ENCODE results near the gene AKAP6.

Gene AKAP6

DNA sequence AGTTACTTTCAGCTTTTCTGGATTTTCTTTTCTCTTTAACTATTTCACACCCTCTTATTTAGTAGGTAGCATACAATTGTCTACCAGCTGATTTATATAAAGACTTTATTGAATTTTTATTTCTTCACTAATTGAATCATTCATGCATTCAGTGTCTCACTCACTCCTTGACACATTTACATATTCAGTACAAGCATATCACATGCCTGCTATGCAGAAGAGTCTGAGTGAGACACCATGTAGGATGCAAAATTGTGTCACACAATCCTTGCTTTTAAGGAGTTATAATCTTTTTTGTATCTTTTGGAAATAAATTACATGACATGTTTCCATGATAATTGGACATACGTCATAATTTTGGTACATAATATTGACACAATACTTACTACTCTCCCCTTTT, 83.0 kb downstream of the AKAP6 start:
- DNase-seq = no peak

DNA sequence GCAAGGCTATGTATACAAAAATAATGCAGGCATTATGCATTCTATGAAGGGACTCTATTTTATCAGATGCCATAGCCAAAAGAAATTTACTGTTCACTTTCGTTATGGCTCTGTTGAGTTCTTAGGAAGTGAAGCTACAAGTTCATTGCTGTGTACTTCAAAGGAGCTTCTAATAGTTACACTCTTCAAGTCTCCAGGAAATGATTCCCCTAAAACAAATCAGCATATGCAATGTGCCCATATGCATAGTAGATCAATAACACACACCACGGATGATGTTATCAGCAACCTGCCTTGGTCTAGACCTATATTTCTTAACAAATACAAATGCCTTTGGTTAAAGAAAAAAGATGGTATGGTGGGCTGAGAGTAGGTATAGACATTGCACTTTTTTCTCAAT, 83.4 kb downstream of the AKAP6 start:
- DNase-seq = no peak

DNA sequence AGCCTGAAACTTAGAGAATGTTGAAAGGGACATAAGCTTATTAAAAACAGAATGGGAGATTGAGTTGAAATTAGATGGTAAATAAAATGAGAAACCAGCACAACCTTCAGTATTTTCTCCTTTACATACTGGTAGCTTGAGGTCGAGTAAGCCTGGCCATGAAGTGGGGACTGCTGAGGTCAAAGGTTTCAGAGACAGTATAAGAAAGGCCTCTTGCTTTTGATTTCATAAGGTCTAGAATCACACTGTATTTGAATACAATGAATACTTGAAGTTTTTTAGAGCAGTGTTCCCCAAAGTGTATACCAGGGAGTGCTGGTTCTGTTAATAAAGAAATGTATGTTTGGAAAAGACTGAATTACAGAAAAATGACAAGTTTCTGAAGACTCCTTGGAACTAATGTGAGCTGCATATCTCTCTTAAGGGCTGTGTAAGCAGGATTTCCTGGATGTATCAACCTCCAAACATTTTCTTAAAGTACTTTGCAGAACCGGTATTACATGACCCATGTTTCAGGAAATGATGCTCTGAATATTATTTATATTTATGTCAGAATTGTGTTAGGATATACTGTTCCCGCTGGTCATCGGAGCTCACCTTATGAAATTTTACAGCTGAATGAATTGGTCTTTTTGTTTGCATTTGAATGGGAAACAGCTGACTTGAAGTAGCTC, 85.0 kb downstream of the AKAP6 start:
- no peak for DNase-seq

DNA sequence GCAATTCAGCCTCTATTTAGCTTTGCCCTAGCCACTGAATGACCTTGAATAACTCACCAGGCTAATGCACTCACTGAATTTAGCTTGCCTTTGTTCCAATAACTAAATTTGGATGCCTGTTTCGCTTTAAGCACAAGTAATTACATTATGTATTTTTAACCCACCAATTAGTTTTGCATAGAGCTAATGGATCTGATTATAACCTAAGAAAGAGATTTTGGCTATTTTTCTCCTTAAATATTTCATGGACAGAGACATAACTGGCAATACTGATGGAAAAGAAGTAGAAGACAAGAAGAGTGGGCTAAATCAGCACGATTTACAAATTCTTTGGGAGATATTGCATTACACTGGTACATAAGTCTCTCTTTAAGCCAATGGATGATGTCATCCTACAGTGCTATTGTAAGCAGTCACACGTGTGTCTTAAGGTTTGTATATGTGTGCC, 85.7 kb downstream of the AKAP6 start:
- no peak for DNase-seq

DNA sequence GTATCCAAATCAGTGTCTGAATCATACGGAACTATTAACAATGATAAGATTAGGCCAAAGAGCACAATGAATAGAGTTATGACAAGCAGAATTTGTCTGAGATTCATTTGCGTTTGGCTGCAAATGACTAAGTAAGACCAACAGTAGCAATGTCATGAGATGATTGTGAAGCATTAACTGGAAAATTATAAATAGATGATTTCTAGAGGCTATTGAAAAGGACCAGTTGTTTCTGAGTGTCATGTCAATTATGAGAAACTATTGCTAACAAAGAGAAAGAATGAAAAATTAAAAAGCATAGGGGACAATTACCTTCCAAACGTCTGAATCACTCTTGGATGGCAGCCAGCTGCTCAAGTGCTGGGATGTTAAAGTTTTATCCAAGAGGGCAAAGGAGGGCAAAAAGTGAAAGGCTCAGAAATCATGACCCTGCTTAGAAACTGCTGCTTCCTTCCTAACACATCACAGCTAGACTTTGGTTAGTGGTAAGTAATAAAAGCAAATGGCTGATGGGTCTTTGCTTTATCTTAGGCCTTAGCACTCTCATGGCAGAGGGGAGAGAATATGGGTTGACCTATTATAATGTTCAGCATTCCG, 89.0 kb downstream of the AKAP6 start:
- DNase-seq = no peak

DNA sequence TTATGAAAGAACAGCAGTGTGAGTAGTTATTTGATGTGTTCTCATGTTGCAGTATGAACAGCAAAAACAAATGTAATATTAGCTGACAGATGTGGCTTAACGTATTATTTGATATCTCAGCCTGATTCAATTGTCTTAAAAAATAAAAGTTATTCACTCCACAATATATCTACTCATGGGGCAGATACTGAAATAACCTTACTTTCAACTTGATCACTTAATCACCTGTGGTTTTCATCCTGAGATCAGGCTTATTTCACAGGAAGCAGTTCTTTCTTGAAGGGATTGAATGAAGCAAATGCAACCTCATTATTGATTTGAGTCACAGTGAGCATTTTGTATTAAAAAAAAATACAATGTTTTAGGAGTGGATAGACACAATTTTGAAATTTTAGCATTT, 90.3 kb downstream of the AKAP6 start:
- no peak for DNase-seq

DNA sequence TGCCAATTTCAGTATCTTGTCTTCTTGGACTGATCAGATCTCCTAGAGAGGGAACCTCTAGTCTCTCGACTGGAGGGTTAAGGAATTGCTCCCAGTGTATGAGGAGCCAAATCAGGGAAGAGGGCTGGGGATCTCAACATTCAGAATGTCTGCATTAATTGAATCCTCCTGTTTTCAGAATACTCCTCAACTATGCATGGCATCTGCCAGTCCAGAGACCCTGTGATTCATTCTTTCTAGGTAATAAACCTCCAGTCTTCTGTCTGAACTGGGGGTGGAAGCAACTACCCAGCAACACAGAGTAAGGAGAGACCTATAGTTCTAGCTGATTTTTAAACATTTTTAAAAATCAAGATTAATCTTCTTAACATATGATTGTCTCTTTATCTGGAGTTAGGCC, 92.7 kb downstream of the AKAP6 start:
- no peak for DNase-seq

DNA sequence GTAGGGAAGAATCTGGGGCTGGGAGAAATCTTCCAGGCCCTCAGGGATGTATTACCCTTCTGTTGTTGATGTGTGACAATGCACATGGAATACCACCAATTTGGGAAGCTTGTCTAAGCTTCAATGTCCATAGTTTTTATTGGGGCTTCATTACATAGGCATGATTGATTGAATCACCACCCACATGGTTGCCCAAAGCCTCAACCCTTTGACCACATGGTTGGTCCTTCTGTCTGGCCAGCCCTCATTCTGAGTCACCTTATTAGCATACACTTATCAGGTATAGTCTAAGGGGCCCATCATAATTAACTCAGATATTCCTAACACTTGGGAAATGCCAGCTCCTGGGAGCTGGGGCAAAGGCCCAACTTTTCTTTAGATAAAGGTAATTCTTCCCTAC, 93.3 kb downstream of the AKAP6 start:
- DNase-seq = no peak

DNA sequence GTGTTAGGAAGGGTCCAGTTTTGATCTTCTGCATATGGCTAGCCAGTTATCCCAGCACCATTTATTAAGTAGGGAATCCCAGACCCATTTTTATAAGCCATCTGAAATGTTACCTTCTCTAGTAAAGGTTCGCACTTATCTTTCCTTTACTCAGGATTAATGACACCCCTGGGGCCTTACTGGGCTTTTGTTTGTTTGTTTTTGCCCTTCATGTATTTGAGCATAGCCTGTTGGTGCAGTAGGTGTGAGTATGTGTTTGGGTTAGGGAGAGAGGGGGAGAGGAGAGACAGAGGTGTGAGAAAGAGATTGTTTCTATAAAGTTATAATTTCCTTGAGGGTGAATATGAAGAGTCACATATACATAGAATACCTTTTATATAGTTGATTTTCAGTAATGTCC, 96.9 kb downstream of the AKAP6 start:
- DNase-seq = no peak

DNA sequence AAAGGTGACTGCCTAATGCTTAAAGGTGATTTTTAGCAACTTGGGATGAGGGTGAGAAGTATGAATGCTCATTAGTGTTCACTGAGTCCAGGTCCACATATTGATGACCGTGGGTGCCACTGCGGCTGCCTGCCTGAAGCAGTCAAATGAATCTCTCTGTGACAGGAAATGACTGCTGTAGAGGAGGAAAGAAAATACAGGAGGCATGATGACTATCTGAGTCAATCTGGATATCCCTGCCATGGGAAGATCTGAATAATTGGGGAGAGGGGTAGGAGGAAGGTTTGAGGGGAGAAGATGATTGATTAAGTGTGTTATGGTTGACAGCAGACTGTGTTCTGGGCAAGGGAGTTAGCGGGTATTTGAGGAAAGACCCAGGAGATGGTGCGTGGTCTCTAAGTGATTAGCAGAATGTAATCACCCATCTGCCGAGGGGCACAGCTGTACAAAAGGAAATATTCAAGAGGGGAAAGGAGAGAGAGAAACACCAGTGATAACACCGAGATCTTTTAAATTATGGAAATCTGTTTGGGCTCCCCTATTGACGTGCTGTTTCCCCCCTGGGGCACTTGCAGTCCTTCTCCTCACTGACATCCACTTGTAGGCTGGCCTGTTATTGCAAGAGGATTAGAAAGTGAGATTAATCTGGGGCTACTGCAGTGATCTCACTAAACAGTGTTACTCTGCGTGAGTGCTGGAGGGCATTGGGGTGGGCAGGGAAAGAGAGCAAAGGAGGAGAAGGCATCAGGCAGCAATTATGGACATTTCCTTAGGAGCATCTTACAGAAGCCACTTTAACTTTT, 97.7 kb downstream of the AKAP6 start:
- DNase-seq = no peak

DNA sequence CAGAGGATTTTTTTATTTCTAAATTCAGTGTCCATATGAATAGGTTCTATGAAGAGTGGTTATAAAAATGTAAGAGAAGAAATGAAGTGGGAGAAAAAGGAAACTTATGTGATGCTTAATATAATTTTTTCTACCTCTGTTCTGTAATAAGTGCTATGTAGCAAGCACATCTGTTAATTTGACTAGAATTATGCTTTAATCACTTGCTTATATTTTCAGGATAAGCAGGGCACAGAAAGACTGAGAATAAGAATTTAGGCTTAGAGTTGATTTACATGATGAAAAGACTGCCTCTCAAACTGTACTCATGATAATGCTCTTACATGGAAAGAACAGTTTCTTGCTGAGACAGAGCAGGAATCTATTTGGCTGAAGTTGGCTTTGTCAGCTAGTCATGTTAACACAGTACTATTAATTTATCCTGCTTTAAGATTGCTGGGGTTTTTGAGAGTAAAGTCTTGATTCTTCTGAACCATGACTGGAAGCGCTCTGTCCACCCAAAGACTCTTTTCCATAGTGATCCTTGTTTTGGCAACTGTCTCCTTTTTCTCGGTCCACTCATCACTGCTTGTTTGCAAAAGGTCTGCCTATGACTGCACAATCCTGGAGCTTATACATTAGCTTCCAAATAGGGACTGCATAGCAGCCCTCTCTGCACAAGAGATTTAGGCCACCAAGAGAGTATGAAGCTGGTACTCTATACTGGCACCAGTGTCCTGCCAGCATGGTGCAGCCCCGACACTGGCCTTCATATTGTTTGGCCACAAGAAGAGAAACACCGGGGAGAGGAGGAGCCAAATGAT, 98.8 kb downstream of the AKAP6 start:
- DNase-seq = no peak

DNA sequence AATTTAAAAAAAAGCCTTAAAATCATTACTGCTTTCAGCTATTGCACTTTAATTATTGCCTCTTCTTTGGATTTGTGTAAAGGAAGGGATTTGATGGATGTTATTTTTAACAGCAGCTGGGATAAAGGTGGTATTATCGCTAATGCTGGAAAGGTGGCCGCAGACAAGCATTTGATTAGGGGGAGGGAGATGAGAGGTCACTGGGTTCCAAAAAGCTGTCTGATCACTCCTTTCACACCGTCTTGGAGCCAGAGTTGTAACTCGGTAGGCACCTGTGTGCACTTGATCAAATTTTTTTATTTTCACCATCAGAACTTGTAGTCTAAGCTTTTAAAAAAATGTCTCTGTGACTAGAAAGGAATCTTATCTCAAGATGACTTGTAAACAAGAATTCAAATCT, 99.8 kb downstream of the AKAP6 start:
- DNase-seq = no peak

DNA sequence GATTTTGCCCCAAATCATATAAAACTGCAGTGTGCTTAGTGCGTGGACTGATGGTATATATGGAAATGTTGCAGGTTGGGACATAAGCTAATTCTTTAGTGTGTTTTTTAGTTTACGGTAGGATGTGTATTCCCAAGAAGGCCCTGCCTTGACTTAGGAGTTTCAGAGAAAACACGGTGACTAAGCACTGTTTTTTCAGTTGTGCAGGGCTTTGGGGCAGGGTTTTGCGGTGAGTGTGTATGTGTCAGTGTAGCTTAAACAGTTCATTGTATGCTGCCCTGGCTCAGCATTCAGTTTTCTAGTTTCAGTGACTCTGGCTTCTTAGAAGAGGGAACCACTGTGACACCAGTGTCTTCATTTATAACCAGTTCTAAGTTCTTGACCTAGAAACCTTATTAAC, 101.2 kb downstream of the AKAP6 start:
- DNase-seq = no peak

DNA sequence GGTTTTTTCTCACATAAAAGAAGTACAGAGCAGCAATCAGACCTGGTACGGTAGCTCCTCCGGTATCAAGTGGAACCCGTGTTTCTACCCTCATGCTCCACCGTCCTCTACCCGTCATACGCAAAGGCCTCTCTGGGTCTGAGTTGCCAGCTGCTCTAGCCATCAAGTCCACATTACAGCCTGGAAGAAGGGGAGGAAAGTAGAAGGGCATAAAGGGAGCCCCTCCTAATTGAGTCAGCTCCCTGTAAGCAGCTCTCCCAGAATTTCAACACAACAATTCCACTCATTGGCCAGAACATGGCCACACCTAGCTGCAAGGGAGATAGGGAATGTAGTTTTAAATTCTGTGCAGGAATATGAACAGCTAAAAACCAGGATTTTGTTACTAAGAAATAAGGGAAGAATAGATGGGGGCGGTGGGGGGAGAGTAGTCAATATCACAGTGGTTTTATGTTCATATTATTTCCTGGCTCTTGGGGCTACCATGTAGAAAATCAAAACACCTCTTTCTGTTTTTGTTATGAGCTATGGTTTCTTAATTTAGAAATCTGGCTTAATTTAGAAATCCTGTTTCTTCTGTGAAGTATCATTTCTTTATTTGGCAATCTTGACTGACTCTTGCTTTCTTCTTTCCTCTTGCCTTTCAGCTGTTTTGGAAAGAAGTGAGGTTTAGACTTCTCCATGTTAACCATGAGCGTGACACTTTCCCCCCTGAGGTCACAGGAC, 103.9 kb downstream of the AKAP6 start:
- DNase-seq = no peak

DNA sequence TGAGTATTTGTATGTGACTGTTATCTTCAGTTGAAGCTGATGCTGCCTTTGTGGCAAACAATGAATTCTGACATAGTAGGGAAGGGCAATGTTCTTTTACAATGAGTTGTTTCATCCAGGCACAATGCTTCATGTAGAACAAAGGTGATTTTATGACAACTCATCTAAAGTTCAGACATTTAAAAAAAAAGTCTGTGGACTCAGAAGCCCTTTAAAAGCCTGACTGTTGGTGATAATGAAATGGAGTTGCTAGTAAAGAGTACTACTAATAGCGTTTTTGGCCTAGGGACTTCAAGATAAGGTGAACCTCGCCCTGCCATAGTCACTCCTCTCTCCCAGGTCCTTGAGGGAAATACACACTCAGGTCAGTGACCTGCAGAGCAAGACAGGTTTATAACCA, 105.1 kb downstream of the AKAP6 start:
- DNase-seq = no peak

DNA sequence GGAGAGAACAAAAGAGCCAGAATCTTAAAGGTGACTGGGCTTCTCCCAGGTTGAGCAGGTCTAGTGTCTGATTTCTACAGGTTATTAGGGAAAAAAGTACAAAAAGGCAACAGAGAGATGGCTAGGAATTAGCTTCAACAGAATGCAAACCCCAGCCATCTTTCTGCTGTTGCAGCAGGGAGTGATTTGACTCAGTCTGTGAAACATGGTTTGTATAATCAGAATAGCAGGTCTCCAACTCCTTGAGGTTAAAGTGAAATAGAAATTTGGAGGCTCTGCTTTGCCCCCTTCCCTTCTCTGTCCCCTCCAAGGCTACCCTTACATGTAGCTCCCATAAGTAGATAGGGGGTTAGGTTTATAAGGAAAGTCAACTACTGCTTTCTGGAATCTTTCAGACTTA, 105.8 kb downstream of the AKAP6 start:
- DNase-seq = no peak

DNA sequence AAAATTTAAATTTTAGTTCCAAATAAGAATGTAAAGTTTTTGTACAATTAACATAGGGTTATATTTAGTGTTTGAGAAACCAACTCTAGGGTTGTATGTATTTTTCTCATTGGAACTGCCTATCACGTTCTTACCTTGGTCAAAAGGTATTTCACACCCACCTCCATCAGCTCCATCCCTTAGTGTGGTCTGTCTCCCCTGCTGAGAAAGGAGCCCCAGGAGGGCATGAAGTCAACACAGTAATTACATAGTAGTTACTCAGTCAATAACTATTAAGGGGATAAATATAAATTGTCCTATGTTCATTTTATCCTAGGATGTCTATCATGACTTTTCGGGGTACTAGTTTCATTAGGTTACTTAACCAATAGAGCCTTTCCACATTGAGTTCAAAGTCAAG, 106.3 kb downstream of the AKAP6 start:
- no peak for DNase-seq

DNA sequence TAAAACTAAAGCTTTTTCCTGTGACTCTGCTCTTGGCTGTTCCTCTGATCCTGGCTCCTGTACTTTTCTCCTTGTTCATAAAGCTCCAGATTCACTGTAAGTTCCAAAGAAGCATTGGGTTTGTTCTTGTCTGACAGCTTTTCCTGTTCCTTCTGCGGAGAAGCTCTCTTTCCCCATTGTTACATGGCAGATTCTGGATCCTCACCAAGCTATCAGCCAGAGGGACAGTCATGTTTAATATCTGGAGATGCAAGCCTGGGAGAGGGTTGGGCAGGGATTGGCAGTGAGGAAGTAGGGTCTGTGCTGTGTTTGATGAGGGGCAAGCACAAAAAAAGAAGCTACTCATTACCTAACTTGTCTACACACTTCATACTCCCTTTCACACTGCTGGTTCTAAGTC, 107.9 kb downstream of the AKAP6 start:
- DNase-seq = no peak

DNA sequence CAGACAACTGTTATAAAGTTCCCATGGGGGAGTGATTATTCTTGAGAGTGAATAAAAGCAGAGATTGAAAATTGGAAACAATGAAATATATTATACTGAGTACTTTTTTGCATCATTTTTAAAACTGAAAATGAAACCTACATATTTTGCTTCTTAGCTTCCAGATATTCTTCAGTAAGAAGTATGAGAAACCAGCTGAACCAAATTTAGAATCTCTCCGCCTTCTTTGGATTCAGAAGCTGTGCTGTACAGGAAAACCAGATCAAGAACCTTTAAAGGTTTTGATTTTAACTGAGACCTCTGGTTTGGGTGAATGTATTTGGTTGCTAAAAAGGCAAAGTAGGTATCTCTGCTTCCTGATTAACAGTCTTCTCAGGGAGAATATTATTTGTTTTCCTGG, 109.4 kb downstream of the AKAP6 start:
- no peak for DNase-seq

DNA sequence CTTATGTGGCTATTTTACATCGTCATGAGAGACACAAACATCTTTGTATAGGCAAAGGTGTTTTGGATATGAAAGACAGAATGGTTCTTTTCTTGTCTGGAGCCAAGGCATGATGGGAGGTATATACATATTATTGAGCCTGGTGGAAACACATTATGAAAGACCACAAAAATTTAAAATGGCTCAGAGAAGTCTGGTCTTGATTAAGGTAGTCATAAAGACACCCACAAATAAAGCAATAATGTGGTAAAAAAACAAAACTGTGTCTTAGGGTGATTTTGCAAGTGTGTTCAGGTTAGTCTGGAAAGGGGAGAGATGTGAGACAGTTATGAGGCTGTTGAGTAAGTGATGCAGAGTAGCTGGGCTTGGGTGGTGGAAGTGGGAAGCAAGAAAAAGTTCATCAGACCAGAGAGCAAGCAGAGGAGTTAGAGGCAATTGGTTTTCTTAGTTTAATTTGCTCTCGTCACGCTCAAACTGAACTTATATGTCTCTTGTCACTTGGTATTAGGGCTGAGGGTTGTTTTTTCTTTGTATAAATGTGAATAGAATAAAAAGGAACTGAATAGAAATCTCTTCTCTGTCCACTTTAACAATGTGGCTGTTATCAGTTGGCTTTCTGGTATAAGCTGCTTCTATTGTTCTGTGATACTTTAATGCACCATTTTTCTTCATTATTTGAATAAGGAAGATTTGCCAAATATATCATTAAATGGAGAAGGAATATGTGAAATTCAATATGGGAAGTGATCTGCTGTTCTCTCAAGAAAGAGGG, 115.0 kb downstream of the AKAP6 start:
- no peak for DNase-seq

DNA sequence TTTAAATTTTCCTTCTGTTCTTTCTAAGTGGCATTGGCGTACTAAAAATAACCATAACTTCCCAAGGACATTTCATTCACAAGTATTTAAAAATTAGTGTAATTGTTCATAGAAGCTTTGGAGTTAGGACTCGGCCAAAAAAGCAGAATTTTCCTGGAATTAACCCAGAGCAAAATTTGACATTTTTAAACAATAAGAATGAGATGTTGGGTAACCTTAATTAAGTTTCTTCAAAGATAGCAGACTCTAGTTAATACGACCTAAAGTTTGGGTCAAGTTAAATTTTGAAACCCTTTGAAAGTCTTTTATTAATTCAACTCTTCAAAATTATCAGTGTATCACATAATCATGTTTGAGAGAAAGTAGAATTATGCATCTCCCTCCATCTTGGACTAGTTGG, 118.3 kb downstream of the AKAP6 start:
- no peak for DNase-seq

DNA sequence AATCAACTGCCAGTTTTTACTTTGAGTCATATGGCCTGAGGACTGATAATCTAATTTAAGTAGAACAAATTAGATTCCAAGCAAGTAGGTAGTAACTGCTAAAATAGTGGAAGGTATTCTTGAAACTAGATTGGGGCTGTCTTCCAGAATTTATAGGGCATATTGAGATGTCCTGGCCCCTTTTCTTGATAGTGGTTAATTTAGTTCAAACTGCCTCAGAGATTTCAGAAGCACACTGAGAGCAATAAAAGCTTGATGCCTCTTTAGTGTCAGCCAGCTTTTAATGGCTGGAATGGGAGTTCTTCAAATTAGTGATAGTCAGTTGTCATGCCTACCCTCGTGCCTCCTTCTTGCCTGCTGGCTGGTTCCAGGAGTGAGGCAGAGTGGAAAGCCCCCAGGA, 120.5 kb downstream of the AKAP6 start:
- DNase-seq = no peak
